A673 (cell line): ENCODE data around the gene AVPR1B. TPM values are rescaled to one million over a fixed set of nuclear protein-coding genes. Genes with fewer than 3 reads are reported as not detected.

ENCODE experiments used
- BruUV-seq: library from RNA; stranded (reverse); fragments of 400-500 nt; replicated peaks from 2 replicates; lab custom pipeline; 2021; lab: Mats Ljungman, UMichigan
- CTCF ChIA-PET: fragments of 300-600 bp; sonication (Branson Sonifier 250); formaldehyde crosslinking; loops from one replicate; lab custom pipeline; 2022; ENCODE audit warnings: antibody characterized with exemption; lab: Charles Lee
- POLR2A ChIA-PET: fragments of 300-600 bp; sonication (Branson Sonifier 250); formaldehyde crosslinking; loops from one replicate; lab custom pipeline; 2022; ENCODE audit warnings: antibody characterized with exemption; ENCODE audit not compliant: low non-redundant PET; lab: Charles Lee
- DNase-seq: peaks from one replicate; pipeline ENCODE4 v3.0.0-alpha.2; 2015; ENCODE audit warnings: low spot score
- H3K27ac ChIP-seq: fragments of 200-600 bp; sonication (generic); 2 replicates; pipeline ENCODE4 v1.5.1; 2016; ENCODE audit warnings: mixed run types, low read depth, mild to moderate bottlenecking, mixed read lengths, antibody characterized with exemption, low read length; ENCODE audit not compliant: poor library complexity, severe bottlenecking
- H3K27me3 ChIP-seq: fragments of 200-600 bp; sonication (generic); replicated peaks from 2 replicates; pipeline ENCODE4 v1.6.1; 2017; ENCODE audit warnings: mixed run types, low read depth, mild to moderate bottlenecking, mixed read lengths, antibody characterized with exemption, low read length; ENCODE audit not compliant: insufficient read depth, poor library complexity
- H3K36me3 ChIP-seq: fragments of 200-600 bp; sonication (generic); 2 replicates; pipeline ENCODE4 v1.6.1; 2016; ENCODE audit warnings: mixed run types, mild to moderate bottlenecking, mixed read lengths, antibody characterized with exemption, low read length; ENCODE audit not compliant: insufficient read depth, poor library complexity, severe bottlenecking
- H3K4me1 ChIP-seq: fragments of 200-600 bp; sonication (generic); 2 replicates; pipeline ENCODE4 v1.6.1; 2017; ENCODE audit warnings: mixed run types, mild to moderate bottlenecking, mixed read lengths, antibody characterized with exemption, low read length; ENCODE audit not compliant: insufficient read depth, poor library complexity, severe bottlenecking
- H3K4me3 ChIP-seq: fragments of 200-600 bp; sonication (generic); 2 replicates; pipeline ENCODE4 v1.5.1; 2016; ENCODE audit warnings: low read depth, mixed run types, mild to moderate bottlenecking, mixed read lengths, low read length; ENCODE audit not compliant: poor library complexity, severe bottlenecking
- H3K9me3 ChIP-seq: fragments of 200-600 bp; sonication (generic); 2 replicates; pipeline ENCODE4 v1.6.1; 2016; ENCODE audit warnings: mixed run types, low read depth, mild to moderate bottlenecking, mixed read lengths, antibody characterized with exemption, low read length; ENCODE audit not compliant: poor library complexity, severe bottlenecking
- EZH2 ChIP-seq: fragments of 200-600 bp; sonication (generic); IDR thresholded peaks from 2 replicates; pipeline ENCODE4 v1.6.1; 2017; ENCODE audit warnings: borderline replicate concordance, low read depth, mild to moderate bottlenecking, mixed read lengths, antibody characterized with exemption, low read length; ENCODE audit not compliant: poor library complexity, severe bottlenecking
- intact Hi-C: fragments of 100-400 bp; cut with micrococcal nuclease; formaldehyde crosslinking; loops from one replicate; pipeline ENCODE4 v1.10.0; 2022; ENCODE audit not compliant: unreplicated experiment
- total RNA-seq: library from RNA; stranded (reverse); gene quantifications from 2 replicates; pipeline ENCODE4 v1.2.3, GENCODE V29; 2021
- TF ChIP-seq, protein P1 (sequence below): fragments of 300-800, 200-600 bp; sonication (generic); conservative IDR thresholded peaks from 2 replicates; pipeline ENCODE4 v1.5.1; 2017; ENCODE audit warnings: low read depth, mild to moderate bottlenecking, antibody characterized with exemption, low read length, moderate library complexity, mixed read lengths

The AVPR1B gene
- total RNA-seq, 1 experiment from 2014 or later, result not detected

DNA sequence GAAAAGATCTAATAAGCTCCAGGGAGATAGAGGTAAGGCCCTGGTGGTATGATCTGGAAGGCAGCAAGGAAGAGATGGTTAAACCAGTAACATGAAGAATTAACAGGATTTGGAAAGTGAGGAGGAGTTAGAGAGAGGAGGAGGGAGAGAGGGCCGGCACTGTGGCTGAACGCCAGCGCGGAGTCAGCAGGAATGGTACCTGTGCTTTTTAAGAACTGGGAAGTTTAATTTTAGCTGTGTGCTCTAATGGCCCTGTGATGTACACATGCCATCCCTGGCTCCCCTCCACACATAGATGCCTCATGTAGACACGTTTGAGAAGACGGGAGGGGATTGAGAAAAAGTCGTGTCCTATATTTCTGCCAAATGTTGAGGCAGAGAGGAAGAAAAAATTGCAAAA is 13.8 kb upstream of the AVPR1B start:
- CTCF ChIA-PET, result no interaction called here
- Histone ChIP-seq H3K4me1 (no peaks in the 10 kb centered on the region), H3K27me3 (peaks cover 3% of the 10 kb centered on the region), H3K9me3 (no peaks in the 10 kb centered on the region), H3K36me3 (no peaks in the 10 kb centered on the region), H3K27ac (no peak overlapping the region), H3K4me3 (no peak overlapping the region)
- POLR2A ChIA-PET, result no interaction called here
- no peak for TF ChIP-seq EZH2
- TF ChIP-seq, protein P1, sequence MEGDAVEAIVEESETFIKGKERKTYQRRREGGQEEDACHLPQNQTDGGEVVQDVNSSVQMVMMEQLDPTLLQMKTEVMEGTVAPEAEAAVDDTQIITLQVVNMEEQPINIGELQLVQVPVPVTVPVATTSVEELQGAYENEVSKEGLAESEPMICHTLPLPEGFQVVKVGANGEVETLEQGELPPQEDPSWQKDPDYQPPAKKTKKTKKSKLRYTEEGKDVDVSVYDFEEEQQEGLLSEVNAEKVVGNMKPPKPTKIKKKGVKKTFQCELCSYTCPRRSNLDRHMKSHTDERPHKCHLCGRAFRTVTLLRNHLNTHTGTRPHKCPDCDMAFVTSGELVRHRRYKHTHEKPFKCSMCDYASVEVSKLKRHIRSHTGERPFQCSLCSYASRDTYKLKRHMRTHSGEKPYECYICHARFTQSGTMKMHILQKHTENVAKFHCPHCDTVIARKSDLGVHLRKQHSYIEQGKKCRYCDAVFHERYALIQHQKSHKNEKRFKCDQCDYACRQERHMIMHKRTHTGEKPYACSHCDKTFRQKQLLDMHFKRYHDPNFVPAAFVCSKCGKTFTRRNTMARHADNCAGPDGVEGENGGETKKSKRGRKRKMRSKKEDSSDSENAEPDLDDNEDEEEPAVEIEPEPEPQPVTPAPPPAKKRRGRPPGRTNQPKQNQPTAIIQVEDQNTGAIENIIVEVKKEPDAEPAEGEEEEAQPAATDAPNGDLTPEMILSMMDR, result no peak
- intact Hi-C loops, result no loop called here
- no peak for DNase-seq
- BruUV-seq, result no TSS peak

DNA sequence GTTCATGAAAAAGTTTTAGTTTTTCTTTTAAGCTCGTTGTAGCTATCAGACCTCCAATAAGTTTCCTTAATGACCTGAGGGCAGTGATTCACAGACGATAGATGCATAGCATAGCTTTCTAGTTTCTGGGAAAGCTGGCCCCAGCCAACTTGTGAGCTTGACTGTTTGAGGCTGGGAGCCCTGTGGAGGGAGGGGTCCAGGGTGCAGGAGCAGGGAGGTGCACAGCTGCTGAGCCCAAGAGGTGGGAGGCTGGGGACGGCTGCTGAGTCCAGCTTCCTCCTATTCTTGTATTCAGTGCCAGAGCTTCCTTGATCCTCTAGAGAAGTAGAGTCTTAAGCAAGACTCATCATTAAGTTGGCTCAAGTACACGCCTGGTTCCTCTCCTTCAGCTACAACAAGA is 11.0 kb upstream of the AVPR1B start:
- intact Hi-C loops, result no loop called here
- Histone ChIP-seq H3K36me3 (no peaks in the 10 kb centered on the region), H3K27me3 (peaks cover 6% of the 10 kb centered on the region), H3K27ac (no peak overlapping the region), H3K9me3 (no peaks in the 10 kb centered on the region), H3K4me1 (no peaks in the 10 kb centered on the region), H3K4me3 (no peak overlapping the region)
- CTCF ChIA-PET, result no interaction called here
- DNase-seq, result no peak
- POLR2A ChIA-PET, result no interaction called here
- TF ChIP-seq, protein P1, result no peak
- BruUV-seq, result no TSS peak

DNA sequence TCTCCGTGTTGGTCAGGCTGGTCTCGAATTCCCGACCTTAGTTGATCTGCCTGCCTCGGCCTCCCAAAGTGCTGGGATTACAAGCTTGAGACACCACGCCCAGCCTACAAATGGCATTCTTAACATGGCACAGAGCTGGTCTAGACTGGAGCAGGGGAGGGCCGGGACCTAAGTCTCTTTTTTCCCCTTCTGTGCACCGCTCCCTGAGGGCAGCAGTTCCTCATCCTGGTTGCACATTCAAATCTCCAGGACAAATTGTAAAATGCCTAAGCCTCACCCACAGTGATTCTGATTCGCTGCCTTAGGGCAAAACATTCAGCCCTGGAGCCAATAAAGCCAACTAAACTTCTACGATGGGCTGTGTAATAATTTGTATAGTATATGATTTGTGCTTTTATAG is 10.1 kb upstream of the AVPR1B start:
- Histone ChIP-seq H3K4me1 (no peaks in the 10 kb centered on the region), H3K27me3 (peaks cover 6% of the 10 kb centered on the region), H3K27ac (no peak overlapping the region), H3K4me3 (no peak overlapping the region), H3K36me3 (no peaks in the 10 kb centered on the region), H3K9me3 (no peaks in the 10 kb centered on the region)
- intact Hi-C loops, result no loop called here
- no peak for DNase-seq
- ChIA-PET CTCF (no interaction called here), POLR2A (no interaction called here)
- no TSS peak for BruUV-seq
- TF ChIP-seq, protein P1, result no peak
